Psoas muscle (tissue), 8 donors: ENCODE data around the gene GPR132. TPM values are rescaled to one million over a fixed set of nuclear protein-coding genes. Genes with fewer than 3 reads are reported as not detected.

Experiments
- ATAC-seq, 4 donors: fragments of 200-7000 bp; cut with Tn5 transposase; one replicate each; pipeline ENCODE4 v1.9.1; 2020; ENCODE audit warnings: moderate library complexity in 3 of 4, mild to moderate bottlenecking in 2 of 4
- DNase-seq, 2 donors: peaks; one replicate each; pipeline ENCODE4 v3.0.0-alpha.2; 2020
- H3K27ac ChIP-seq: fragments of 200-600 bp; one replicate; pipeline ENCODE4 v1.8.0; 2022
- H3K27me3 ChIP-seq, 3 donors: fragments of 200-600 bp in 1 of 3; one replicate each; pipeline versions ENCODE4 v1.6.1 to v1.8.0; 2013 to 2022; ENCODE audit warnings: low read length in 2 of 3, mild to moderate bottlenecking in 2 of 3, moderate library complexity in 1 of 3; ENCODE audit not compliant: insufficient read depth in 3 of 3
- H3K36me3 ChIP-seq, 2 donors: fragments of 200-600 bp in 1 of 2; one replicate each; pipeline versions ENCODE4 v1.6.1 to v1.8.0; 2013 to 2022; ENCODE audit warnings: low read depth in 1 of 2, mild to moderate bottlenecking in 1 of 2, moderate library complexity in 1 of 2; ENCODE audit not compliant: insufficient read depth in 1 of 2
- H3K4me1 ChIP-seq: fragments of 200-600 bp; one replicate; pipeline ENCODE4 v1.8.0; 2022
- H3K4me3 ChIP-seq: fragments of 200-600 bp; one replicate; pipeline ENCODE4 v1.8.0; 2022; ENCODE audit warnings: mild to moderate bottlenecking
- H3K9me3 ChIP-seq: fragments of 200-600 bp; one replicate; pipeline ENCODE4 v1.8.0; 2022
- WGBS, 3 donors: extraction: QIAGEN DNeasy Blood & Tissue Kit; methylation state at CpG; one replicate each; pipeline versions ENCODE4 v1.1.6 to v1.1.7; 2013; 5-methylcytosine and 5-hydroxymethylcytosine counted together
- intact Hi-C, 2 donors: fragments of 100-400 bp; cut with DNase I; formaldehyde crosslinking; loops; one replicate each; pipeline versions ENCODE4 v1.11.0 to v1.14.2; 2022
- polyA plus RNA-seq, 3 donors: library from polyadenylated mRNA; stranded (reverse); fragments of 200-250 nt; gene quantifications; one replicate each; pipeline ENCODE4 v1.2.3, GENCODE V29; 2013
- total RNA-seq, 4 donors: library from RNA; stranded (reverse); fragmentation: NEBNext Ultra II Directional in 2 of 4; extraction: Animal tissue kit (Norgen Biotek cat#: 25700) in 2 of 4; gene quantifications; one replicate each; pipeline versions ENCODE4 v1.2.1 to v1.2.4, GENCODE V29; 2021 to 2023
- TF ChIP-seq, protein P1 (sequence below): fragments of 200-600 bp; IDR thresholded peaks from one replicate; pipeline ENCODE4 v1.8.0; 2022; ENCODE audit warnings: antibody characterized with exemption
- donor health status: healthy with polysubstance abuse.
- donor health status: DM: no; HTN: no; CAD: no; lungs with moderate emphysema.
- donor health status: Bipolar disorder and iron deficiency.
- donor health status: healthy.
- donor health status: DM: yes; HTN: yes; CAD: no.
- donor health status: DM: no; HTN: no; CAD: no.
- donor health status: DM: no; HTN: no; CAD: no.
- donor health status: DM: yes; HTN: yes; CAD: no.

GPR132 gene
- total and polyA plus RNA-seq, 7 donors, result 0.08 to 0.60 (median 0.34) TPM

DNA sequence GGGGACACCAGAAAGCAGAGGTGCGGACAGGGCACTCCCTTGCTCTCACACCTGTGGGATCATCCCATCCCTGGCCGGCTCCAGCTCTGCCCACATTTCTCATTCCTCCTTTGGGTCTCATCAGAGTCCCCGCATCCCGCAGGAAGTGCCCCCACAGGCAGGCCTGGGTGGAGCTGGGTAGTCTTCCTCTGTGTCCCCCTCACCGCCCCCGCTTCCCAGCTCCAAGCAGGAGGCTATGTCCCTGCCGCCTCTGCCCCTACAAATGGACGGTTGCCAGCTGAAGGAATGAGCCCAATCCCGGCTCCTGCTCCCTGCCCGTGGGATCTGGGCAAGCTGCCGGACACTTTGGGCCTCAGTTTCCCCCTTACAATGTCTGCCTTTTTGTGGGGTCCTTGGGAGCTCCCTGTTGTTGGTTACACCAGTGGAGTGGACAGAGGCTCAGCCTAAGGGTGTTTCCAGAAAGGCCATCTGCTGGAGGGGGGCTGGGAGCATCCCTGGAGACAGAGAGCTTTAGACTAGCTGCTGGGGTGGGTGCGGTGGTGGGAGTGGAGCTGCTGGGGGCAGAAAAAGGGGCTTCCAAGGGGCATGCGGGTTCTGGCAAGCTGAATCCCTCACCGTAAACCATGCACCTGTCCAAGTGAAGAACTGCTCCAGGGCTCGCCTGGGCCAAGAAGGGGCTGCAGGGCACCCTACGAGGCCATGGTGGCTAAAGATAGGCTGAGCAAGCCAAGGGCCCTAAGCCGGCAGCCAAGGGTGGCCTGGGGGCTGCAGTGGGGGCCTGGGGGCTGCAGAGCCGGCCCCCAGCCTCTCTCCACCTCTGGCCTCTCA lies 7.9 kb upstream of the GPR132 start:
- H3K27me3 ChIP-seq, result peaks cover 0 to 27% (median 8%) of the 10 kb centered on the region in 3 donors

GRCh38 chr14:105072381-105072861 lies 7.2 kb upstream of the GPR132 start:
- no peaks in the 10 kb centered on the region for H3K4me1 ChIP-seq
- no peak overlapping the region for H3K4me3 ChIP-seq
- H3K36me3 ChIP-seq, result no peaks in the 10 kb centered on the region
- intact Hi-C loops, result no loop called here
- no peak overlapping the region for H3K27ac ChIP-seq
- WGBS, 3 donors, result 33 to 49% (median 43%) methylated on average over 11 of the region's 11 CpGs
- TF ChIP-seq, protein P1, sequence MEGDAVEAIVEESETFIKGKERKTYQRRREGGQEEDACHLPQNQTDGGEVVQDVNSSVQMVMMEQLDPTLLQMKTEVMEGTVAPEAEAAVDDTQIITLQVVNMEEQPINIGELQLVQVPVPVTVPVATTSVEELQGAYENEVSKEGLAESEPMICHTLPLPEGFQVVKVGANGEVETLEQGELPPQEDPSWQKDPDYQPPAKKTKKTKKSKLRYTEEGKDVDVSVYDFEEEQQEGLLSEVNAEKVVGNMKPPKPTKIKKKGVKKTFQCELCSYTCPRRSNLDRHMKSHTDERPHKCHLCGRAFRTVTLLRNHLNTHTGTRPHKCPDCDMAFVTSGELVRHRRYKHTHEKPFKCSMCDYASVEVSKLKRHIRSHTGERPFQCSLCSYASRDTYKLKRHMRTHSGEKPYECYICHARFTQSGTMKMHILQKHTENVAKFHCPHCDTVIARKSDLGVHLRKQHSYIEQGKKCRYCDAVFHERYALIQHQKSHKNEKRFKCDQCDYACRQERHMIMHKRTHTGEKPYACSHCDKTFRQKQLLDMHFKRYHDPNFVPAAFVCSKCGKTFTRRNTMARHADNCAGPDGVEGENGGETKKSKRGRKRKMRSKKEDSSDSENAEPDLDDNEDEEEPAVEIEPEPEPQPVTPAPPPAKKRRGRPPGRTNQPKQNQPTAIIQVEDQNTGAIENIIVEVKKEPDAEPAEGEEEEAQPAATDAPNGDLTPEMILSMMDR, result no peak
- ATAC-seq (no peak), DNase-seq (peak in 1 of 2 donors; percentile 25)
- peaks cover 0 to 27% (median 8%) of the 10 kb centered on the region in 3 donors for H3K27me3 ChIP-seq
- no peaks in the 10 kb centered on the region for H3K9me3 ChIP-seq

More for the DNA sequence above, 7.9 kb upstream of the GPR132 start:
- H3K27ac ChIP-seq, result no peak overlapping the region
- intact Hi-C loops, result no loop called here
- no peak for ATAC-seq
- no peak overlapping the region for H3K4me3 ChIP-seq
- no peaks in the 10 kb centered on the region for H3K9me3 ChIP-seq
- H3K36me3 ChIP-seq, result no peaks in the 10 kb centered on the region
- WGBS, 3 donors, result 67 to 73% (median 69%) methylated on average over 18 of the region's 18 CpGs
- peak in 1 of 2 donors; percentile 46 for DNase-seq
- no peaks in the 10 kb centered on the region for H3K4me1 ChIP-seq
- TF ChIP-seq, protein P1, result no peak

GRCh38 chr14:105071942-105072341 lies 6.7 kb upstream of the GPR132 start:
- intact Hi-C loops, result no loop called here
- H3K9me3 ChIP-seq, result no peaks in the 10 kb centered on the region
- 89 to 92% (median 90%) methylated on average over 25 of the region's 25 CpGs for WGBS, 3 donors
- H3K27me3 ChIP-seq, result peaks cover 0 to 27% (median 8%) of the 10 kb centered on the region in 3 donors
- H3K4me3 ChIP-seq, result no peak overlapping the region
- TF ChIP-seq, protein P1, result no peak
- no peaks in the 10 kb centered on the region for H3K36me3 ChIP-seq
- no peak overlapping the region for H3K27ac ChIP-seq
- no peaks in the 10 kb centered on the region for H3K4me1 ChIP-seq
- ATAC-seq (no peak), DNase-seq (peak in 1 of 2 donors; percentile 36)

DNA sequence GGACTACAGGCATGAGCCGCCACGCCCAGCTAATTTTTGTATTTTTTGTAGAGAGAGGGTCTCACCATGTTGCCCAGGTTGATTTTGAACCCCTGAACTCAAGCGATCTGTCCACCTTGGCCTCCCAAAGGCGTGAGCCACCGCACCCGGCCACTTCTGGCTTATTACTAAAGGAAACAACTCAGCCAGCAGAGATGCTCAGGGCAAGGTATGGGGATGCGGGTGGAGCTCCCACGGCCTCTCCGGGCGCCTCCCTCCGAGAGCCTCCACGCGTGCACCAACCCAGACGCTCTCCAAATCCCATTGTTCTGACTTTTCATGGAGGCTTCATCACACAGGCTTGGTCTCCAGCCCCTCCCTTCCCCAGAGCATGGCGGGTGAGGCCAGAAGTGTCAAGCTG lies 6.1 kb upstream of the GPR132 start:
- TF ChIP-seq, protein P1, result no peak
- Histone ChIP-seq H3K4me3 (no peak overlapping the region), H3K4me1 (no peaks in the 10 kb centered on the region), H3K36me3 (no peaks in the 10 kb centered on the region), H3K9me3 (no peaks in the 10 kb centered on the region), H3K27ac (no peak overlapping the region), H3K27me3 (peaks cover 0 to 27% (median 8%) of the 10 kb centered on the region in 3 donors)
- intact Hi-C loops, result no loop called here
- ATAC-seq, result no peak
- DNase-seq, result no peak
- 86 to 94% (median 92%) methylated on average over 15 of the region's 15 CpGs for WGBS, 3 donors
